Measurements from ENCODE around the gene ATP8A1.

DNA sequence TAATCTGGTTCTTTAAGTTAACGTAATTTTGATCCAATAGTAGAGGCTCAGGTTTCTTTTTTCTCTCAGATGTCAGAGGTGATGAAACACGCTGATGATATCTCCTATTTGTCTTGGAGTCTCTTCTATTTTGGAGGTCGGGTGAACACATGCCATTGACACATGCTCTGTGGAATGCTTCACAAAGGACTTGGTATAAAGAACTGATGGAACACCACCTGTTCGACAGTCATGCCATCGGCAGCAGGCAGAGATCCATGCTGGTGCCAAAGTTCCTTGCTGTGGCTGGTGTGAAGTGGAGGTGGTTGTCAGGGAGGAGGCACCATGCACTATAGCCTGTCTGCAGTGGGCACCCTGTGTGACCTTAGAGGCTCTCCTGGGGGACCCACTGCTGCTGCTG is 94.9 kb downstream of the ATP8A1 start:
- no peak for TF ChIP-seq POLR2A (IDR thresholded peaks at IDR 0.05; ENCODE audit: low read depth)
- TF ChIP-seq, protein P1, sequence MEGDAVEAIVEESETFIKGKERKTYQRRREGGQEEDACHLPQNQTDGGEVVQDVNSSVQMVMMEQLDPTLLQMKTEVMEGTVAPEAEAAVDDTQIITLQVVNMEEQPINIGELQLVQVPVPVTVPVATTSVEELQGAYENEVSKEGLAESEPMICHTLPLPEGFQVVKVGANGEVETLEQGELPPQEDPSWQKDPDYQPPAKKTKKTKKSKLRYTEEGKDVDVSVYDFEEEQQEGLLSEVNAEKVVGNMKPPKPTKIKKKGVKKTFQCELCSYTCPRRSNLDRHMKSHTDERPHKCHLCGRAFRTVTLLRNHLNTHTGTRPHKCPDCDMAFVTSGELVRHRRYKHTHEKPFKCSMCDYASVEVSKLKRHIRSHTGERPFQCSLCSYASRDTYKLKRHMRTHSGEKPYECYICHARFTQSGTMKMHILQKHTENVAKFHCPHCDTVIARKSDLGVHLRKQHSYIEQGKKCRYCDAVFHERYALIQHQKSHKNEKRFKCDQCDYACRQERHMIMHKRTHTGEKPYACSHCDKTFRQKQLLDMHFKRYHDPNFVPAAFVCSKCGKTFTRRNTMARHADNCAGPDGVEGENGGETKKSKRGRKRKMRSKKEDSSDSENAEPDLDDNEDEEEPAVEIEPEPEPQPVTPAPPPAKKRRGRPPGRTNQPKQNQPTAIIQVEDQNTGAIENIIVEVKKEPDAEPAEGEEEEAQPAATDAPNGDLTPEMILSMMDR (IDR thresholded peaks at IDR 0.05), result no peak

Measured in esophagus muscularis mucosa (tissue), 3 donors.